GM18867 (cell line): Measurements from ENCODE around the gene KIF16B.
"Not testable (repeated sequence)": the region's sequence is repeated elsewhere in the genome, so short reads cannot be mapped to it uniquely, and the experiment has no call there.

Source experiments
- ATAC-seq: cut with Tn5 transposase; IDR thresholded peaks from one replicate; pipeline ENCODE4 v1.9.1; 2021; ENCODE audit warnings: mild to moderate bottlenecking, moderate library complexity; ENCODE audit not compliant: unreplicated experiment

The KIF16B gene

GRCh38 chr20:16440686-16441085 lies 132.6 kb downstream of the KIF16B start:
- no peak for ATAC-seq

DNA sequence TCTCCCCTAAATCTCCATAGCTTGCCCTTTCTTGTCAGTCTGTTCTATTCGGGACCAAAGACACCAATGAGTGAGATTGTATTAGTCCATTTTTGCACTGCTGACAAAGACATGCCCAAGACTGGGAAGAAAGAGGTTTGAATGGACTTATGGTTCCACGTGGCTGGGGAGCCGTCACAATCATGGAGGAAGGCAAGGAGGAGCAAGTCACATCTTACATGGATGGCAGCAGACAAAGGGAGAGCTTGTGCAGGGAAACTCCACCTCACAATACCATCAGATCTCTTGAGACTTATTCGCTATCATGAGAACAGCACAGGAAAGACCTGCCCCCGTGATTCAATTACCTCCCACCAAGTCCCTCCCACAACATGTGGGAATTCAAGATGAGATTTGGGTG lies 133.7 kb downstream of the KIF16B start:
- not testable (repeated sequence) for ATAC-seq

DNA sequence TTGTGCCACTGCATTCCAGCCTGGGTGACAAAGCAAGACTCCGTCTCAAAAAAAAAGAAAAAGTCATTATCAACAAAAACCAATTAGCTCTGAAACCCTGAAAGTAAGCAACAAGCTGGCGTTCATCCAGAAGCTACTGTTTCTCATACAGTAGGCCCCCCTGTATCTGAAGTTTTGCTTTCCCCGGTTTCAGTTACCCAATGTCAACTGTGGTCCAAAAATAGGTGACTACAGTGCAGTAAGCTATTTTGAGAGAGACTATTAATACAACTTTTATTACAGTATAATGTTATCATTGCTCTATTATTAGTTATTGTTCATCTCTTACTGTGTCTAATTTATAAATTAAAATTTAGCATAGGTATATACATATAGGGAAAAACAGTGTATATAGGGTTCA lies 135.1 kb downstream of the KIF16B start:
- no peak for ATAC-seq

DNA sequence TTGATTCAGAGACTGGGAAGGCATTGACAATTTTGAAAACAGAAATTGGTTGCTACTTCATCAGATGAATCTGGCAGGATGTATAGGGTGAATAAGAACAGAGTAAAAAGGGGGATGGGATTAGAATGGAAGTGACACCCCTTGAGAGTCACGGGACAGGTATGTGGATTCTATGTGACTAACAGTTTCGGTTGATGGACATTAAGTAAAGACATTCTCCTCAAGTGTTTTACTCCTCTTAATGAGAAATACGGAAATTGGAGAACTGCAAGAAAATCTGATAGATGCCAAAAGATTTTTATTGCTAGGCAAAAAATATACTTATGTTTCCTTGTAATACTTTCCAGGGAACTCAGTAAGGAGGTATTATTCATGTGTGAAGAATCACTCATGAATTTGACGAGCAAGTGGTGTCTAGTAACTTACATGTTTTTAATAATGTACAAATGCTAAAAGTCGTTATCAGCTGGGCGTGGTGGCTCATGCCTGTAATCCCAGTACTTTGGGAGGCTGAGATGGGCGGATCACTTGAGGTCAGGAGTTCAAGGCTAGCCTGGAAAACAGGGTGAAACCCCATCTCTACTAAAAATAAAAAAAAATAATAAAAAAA lies 135.8 kb downstream of the KIF16B start:
- no peak for ATAC-seq

DNA sequence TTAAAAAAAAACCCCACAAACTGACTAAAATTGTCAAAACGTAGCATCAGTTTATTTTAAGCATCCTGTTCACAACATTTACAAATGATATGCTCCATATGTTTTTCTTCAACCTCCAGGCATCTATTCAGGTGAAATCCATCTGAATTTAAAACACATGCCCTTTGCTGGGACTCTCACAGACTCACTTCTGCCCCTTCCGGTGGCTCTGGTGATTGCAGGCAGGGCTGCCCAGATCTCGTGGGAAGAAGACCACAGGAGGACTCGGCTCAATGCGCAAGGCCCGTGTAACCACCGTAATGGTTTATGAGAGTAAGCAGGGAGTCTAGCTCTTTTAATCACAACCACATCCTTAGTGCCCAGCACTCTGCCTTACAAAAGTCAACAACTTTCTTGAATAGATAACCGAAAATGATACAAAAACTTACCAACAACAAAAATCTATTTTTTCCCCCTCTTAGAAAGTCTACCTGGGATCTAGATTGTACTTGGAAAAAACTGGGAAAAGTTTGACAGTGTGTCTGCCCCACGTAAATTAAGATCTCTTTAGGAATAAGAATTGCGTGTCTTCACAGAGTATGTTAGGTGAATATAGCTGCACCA lies 139.1 kb downstream of the KIF16B start:
- ATAC-seq: peak; percentile 79

DNA sequence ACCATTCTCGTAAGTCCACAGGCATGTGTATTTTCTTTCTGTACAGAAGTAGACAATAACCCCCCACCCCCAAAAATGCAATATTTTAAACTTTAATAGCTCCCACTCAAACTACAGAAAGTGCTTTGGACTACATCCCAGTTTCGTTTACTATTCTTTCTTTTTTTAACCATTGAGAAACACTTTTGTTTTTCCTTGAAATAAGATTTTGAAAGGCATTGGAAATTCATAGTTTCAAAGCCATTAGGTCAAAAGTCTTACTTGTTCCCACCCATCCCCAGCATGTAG lies 140.0 kb downstream of the KIF16B start:
- no peak for ATAC-seq

DNA sequence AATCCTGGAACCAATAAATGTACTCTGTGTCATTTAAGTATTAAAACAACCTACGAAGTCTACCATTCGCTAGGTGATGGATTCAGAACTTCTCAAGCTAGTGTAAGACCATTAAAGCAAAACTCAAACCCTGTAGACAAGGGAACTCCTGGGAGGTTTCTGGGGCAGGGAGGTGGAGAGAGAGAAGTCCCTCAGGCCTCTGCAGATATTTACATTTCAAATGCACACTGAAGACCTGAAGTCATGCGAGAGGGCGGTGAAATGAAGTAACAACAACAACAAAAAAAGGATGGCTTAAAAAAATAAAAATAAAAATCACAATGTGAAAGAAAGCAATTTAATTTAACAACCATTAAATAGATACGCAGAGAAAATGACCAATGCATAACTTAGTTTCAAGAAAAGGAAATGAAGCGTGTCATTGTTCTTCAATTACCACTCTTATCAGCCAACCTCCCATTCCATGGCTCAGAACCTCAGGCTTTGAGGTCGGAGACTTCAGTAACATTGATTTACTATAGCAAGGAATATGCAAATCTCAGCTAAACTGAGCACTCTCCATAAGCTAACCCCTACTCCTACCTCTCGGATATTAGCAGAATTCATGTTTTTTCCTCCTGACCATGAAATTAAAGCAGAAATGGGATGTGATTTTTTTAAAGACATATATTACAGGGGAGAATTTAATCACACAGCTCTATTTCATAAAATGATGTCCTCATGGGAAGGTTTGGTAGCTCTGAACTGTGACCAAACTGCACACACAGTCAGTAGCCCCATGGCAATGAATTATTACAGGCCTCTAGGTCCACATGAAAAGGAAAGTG lies 140.6 kb downstream of the KIF16B start:
- no peak for ATAC-seq

DNA sequence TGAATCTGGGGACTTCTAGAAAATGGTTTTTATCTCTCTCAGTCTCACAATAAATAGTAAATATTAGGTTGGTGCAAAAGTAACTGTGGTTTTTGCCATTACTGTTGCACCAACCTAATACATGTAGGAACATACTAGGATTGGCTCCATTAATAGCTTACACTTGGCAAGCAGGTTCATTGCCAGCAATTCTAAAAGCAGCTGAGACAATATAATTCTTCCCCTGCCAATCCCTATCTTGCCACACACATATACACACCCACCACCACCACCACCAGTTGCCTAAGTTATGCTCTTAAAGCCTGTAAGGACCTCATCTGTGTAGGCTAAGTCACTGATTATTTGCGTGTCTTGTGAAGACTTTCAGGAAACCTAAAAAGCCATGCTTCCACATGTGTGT lies 145.1 kb downstream of the KIF16B start:
- ATAC-seq: no peak

DNA sequence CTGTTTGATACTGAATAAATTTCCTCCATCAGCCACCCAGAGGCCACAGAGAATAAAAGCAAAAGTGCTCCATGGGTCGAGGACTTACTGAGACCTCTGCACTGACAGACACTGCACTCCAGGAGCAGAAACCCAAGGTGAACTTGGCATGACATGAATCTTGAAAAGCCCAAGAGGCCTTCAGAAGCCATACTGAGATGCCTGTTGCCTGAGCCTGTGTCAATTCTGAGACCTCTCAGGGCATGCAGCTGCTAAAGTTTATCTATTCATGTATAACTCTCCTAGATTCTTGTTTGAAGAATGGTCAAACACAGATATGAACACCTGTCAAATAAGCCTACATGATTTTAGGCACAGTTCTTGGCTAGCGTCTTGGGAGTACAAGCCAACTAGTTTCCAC lies 145.7 kb downstream of the KIF16B start:
- no peak for ATAC-seq

GRCh38 chr20:16424780-16425179 lies 148.5 kb downstream of the KIF16B start:
- no peak for ATAC-seq

DNA sequence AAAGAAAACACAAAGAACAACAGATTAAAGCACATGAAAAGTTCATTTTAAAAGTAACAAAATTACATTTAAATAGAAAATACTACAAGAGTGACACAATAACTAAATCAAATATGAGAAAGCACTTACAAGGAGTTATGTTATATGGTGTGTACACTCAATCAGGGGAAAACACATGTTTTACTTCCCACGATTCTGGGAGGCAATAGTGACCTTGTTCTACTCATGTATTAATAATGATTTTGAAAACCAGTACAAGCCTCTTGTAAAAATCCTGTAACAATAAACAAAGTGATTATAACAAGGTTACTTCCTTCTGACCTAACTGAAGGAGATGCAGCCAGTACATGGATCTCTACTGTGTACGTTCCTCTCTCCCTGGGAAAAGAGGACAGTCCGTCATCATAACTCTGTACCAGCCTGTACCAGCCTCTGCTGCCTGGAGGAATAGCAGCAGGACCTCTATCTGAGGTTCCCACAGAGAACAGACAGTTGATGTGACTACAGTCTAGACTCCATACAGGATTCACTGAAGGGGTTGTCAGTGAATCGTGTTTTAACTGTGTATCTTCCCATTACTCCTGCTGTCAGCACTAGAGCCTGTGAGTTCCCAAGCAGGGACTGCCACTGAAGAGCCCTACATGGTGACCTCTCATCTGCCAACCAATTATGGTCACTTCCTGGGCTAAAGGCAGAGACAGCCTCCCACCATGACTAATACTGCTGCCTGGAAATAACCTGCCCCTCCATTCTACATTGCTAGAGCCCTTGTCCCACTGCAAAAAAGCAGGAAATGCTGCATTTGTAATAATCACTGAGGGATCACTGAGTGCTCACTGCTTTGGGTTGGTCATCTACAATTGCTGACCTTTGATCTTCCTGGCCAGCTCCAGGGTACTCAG lies 149.7 kb downstream of the KIF16B start:
- no peak for ATAC-seq

DNA sequence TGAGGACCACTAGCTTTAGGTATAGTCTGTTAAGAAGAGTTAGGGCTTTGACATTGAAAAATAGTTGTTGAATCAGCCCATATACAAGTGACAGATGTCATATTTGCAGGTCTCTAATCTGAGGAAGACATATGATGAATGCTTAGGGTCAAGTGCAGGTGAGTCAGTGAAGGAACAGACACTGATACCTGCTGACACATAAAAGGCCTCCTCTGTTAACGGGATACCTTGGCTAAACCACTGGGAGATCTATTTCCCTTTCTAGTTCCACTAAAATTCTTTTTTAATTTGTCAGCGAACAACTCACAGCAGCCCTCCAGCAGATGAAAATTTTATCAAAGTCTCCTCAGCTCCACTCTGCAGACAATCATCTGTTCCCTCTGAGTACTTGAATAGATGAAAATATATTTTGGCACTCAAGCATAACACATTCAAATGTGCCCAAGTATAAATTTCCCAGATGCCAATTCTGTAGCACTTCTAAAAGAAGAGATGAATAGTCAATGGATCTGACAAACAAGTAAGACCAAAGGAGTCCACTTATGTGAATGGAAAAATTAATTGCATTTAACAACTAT lies 154.0 kb downstream of the KIF16B start:
- ATAC-seq: no peak

DNA sequence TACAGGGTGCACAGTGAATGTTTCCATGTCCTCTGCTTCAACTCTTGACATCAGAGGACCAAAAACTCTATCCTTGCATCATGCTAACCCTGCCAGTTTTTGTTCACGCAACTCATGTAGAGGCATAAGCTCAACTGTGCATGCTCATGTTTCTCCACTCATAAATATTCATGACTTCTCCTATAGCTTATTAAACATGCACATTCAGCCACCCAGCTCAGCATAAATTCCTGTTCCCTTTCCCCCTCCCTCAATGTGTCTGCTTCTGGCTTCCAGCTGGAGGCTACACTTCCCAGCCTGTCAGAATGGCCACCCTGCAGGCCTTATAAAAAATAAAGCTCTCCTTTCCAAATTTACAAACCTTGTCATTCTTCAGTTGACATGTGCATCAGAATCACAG lies 154.6 kb downstream of the KIF16B start:
- no peak for ATAC-seq

DNA sequence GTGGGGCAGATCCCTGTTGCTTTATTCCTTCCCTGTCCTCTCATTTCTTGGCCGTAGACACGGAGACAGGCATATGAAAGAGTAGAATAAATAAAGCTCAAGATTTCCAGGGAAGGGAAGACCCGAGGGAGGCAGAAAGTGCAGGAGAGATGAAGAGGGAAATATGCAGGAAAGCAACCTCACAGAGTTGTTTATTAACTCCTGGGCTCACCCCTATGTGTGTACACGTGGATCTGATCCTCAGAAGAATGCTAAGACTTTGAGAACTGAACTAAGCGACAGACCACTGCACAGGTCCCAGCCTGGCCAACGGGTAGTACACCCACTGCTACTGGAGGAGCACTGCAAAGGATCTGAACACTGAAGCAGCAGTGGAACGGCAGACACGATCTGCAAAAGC lies 156.2 kb downstream of the KIF16B start:
- no peak for ATAC-seq

DNA sequence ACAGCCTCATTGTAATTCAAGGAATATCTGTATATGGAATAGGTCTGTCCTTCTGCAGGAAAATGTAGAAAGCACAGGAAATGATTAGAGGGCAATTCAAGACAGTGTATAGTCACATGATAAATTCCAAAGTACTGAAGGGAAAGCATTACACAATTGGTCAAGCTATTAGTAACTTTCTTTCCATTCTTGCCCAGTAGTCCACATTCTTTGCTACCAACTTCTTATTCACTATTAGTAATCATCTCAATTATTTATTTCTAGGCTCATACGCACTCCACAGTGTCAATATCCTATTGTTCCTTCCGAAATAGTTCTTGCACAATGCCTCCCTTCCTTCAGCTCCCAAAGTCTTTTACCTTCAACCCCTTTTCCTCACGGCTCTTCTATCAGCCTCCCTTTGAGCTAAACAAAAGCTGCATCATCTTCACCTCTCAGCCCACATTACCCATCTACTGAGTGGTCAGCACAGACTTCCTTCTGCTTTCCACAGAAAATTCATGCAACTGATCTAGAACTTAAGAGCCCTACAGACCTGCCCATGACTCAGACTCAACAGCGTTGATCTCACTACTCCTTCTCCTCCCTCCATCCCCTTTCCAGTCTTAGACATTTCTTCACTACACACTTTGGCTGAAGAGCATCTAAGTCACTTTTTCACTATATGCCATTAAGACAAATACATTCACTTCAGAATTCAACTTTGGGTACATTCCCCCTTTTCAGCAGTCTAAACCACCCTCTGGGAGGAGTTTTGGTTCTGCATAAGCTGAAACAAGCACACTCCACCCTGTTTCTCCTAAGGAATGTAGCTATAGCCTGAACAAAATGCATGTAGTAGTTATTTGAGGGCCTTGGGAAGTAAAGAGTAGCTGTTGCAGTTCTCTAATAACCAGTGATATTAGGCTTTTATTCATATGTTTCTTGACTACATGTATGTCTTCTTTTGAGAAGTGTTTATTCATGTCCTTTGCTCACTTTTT lies 157.9 kb downstream of the KIF16B start:
- ATAC-seq: no peak

DNA sequence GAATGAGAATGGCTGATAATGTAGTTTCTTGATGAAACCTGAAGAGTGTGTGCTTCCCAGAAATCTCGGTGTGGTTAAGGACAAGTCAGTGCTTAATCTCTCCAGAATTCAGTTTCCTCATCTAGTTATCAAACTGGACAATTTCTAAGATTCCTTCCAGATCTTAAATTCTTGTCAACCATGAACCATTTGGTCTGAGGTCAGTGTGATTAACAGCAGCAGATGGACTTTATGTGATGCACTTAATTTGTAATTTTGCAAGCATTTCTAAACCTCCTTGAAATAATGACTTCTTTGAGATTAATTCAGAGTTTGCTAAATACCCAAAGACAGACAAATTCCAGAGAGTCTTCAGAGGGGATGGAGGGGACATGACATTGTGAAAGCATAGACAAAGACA lies 160.3 kb downstream of the KIF16B start:
- no peak for ATAC-seq

DNA sequence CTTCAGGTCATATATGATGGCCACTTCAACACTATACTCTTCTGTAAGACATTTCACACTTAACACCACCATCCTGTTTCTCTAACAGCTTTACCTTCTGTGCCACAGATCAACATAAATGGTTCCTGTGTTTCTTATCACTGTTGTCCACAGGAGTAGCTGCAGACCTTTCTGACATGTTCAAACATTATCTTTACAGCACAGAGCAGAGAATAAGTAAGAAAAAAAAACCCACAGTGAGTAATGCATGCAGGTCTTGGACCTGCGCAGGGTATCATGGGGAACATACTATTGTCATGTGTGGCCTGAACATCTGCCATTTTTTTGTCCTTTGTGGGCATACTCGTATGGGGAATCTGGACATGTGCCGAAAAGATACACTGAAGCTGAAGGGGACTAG lies 161.9 kb downstream of the KIF16B start:
- ATAC-seq: no peak

DNA sequence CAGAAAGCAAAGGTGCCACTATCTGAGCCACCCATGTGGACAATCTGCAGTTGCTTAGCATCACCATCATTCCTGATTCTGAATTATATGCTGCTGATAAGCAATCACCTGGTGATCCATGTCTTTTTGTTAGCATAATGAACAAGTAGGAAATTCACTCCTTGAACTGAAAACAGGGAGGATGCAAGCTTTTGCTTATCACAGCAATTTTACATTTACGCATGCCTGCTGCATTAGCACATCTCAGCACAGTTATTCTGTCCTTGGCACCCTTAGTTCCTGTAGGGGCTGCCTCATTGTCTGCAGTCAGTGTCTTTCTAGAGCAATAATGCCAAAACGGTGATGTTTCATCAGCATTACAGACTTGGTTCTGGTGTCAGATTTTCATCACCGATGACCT lies 162.6 kb downstream of the KIF16B start:
- no peak for ATAC-seq

GRCh38 chr20:16408981-16409380 lies 164.3 kb downstream of the KIF16B start:
- no peak for ATAC-seq
